Measurements from ENCODE around the gene HOXC12.

HOXC12 gene

GRCh38 chr12:53999559-54000115 lies 44.9 kb downstream of the HOXC12 start:
- no peak for TF ChIP-seq CTCF (conservative IDR thresholded peaks at IDR 0.05; ENCODE audit: low read depth)
- peak; percentile 77 for DNase-seq (ENCODE audit: low spot score)
- peak overlapping the region; percentile 45 for H3K27ac ChIP-seq
- ChIA-PET POLR2A (ENCODE audit: low non-redundant PET) (no interaction called here), CTCF (interaction anchor here (0.8 to 4.3 kb wide), 7 partner anchors 11 to 208 kb away, joined by 3 to 15 read pairs (median 6); partner anchors contain the start of gene HOXC10)

- DNase-seq (ENCODE audit: low spot score): no peak
- H3K27ac ChIP-seq: peak within 1 kb of the TSS; percentile 45
- CTCF ChIA-PET: interaction anchor here (0.6 to 4.3 kb wide), 8 partner anchors 8 to 207 kb away, joined by 3 to 15 read pairs (median 4); partner anchors contain the start of genes HOXC10 and HOXC8
- no peak for TF ChIP-seq CTCF (conservative IDR thresholded peaks at IDR 0.05; ENCODE audit: low read depth)
- POLR2A ChIA-PET (ENCODE audit: low non-redundant PET): interaction anchor here (0.5 kb wide), 1 partner anchor 24 kb away, joined by 4 read pairs; no protein-coding TSS in a partner anchor
Observed at GRCh38 chr12:54000116-54001114, 45.7 kb downstream of the HOXC12 start, which contains the start of gene HOXC9. Gene HOXC9, plus strand, starts transcription at chr12:54000161. Its CDS starts 28 bp downstream, at chr12:54000189.

- H3K27ac ChIP-seq: no peak overlapping the region
- ChIA-PET CTCF (interaction anchor here (0.8 to 4.3 kb wide), 5 partner anchors 16 to 213 kb away, joined by 3 to 15 read pairs (median 5); no protein-coding TSS in a partner anchor), POLR2A (ENCODE audit: low non-redundant PET) (no interaction called here)
Observed at GRCh38 chr12:54001283-54002187, 46.8 kb downstream of the HOXC12 start.

GRCh38 chr12:54002278-54002914 lies 47.7 kb downstream of the HOXC12 start:
- ChIA-PET CTCF (interaction anchor here (0.6 to 0.7 kb wide), 2 partner anchors 12 to 20 kb away, joined by 3 to 9 read pairs; no protein-coding TSS in a partner anchor), POLR2A (ENCODE audit: low non-redundant PET) (no interaction called here)
- H3K27ac ChIP-seq: no peak overlapping the region
- TF ChIP-seq CTCF (conservative IDR thresholded peaks at IDR 0.05; ENCODE audit: low read depth): no peak
- DNase-seq (ENCODE audit: low spot score): no peak

More at GRCh38 chr12:54001283-54002187, 46.8 kb downstream of the HOXC12 start:
- DNase-seq (ENCODE audit: low spot score): no peak
- TF ChIP-seq CTCF (conservative IDR thresholded peaks at IDR 0.05; ENCODE audit: low read depth): no peak

GRCh38 chr12:54002915-54003389 lies 48.2 kb downstream of the HOXC12 start:
- ChIA-PET POLR2A (ENCODE audit: low non-redundant PET) (no interaction called here), CTCF (interaction anchor here (0.7 to 1.7 kb wide), 2 partner anchors 19 to 205 kb away, joined by 3 to 8 read pairs; no protein-coding TSS in a partner anchor)
- DNase-seq (ENCODE audit: low spot score): no peak
- no peak overlapping the region for H3K27ac ChIP-seq
- no peak for TF ChIP-seq CTCF (conservative IDR thresholded peaks at IDR 0.05; ENCODE audit: low read depth)
